Karpas-422 (cell line): ENCODE results near the gene SEMA3D. TPM values are rescaled to one million over a fixed set of nuclear protein-coding genes. Genes with fewer than 3 reads are reported as not detected.

Experiments
- DNase-seq: peaks from one replicate; pipeline ENCODE4 v3.0.0-alpha.2; 2015
- H2AFZ ChIP-seq: fragments of 200-600 bp; sonication (generic); 2 replicates; pipeline ENCODE4 v1.6.1; 2014; ENCODE audit warnings: antibody characterized with exemption, low read length, mixed read lengths
- H3K27ac ChIP-seq: fragments of 200-600 bp; sonication (generic); 2 replicates; pipeline ENCODE4 v1.5.1; 2014; ENCODE audit warnings: mild to moderate bottlenecking, low read length, moderate library complexity
- H3K27me3 ChIP-seq: fragments of 200-600 bp; sonication (generic); 2 replicates; pipeline ENCODE4 v1.6.1; 2014; ENCODE audit warnings: low read length, mixed read lengths
- H3K36me3 ChIP-seq: fragments of 200-600 bp; sonication (generic); 2 replicates; pipeline ENCODE4 v1.6.1; 2014; ENCODE audit warnings: low read length, mixed read lengths; ENCODE audit not compliant: insufficient read depth
- H3K4me1 ChIP-seq: fragments of 200-600 bp; sonication (generic); 2 replicates; pipeline ENCODE4 v1.6.1; 2014; ENCODE audit warnings: mild to moderate bottlenecking, low read length, mixed read lengths
- H3K4me2 ChIP-seq: fragments of 200-600 bp; sonication (generic); 2 replicates; pipeline ENCODE4 v1.6.1; 2014; ENCODE audit warnings: low read length, low read depth, mild to moderate bottlenecking; ENCODE audit not compliant: poor library complexity, severe bottlenecking
- H3K4me3 ChIP-seq: fragments of 200-600 bp; sonication (generic); 2 replicates; pipeline ENCODE4 v1.5.1; 2014; ENCODE audit warnings: mild to moderate bottlenecking, antibody characterized with exemption, low read length, mixed read lengths
- H3K79me2 ChIP-seq: fragments of 200-600 bp; sonication (generic); 2 replicates; pipeline ENCODE4 v1.6.1; 2014; ENCODE audit warnings: mild to moderate bottlenecking, low read length, mixed read lengths
- H3K9ac ChIP-seq: fragments of 200-600 bp; sonication (generic); 2 replicates; pipeline ENCODE4 v1.6.0; 2014; ENCODE audit warnings: low read length
- H3K9me2 ChIP-seq: fragments of 200-600 bp; sonication (generic), shearing (Covaris generic); replicated peaks from 2 replicates; pipeline ENCODE4 v1.6.0; 2014; ENCODE audit warnings: mild to moderate bottlenecking, low read length, moderate library complexity; ENCODE audit not compliant: insufficient read depth
- H3K9me3 ChIP-seq: fragments of 300-700, 200-600 bp; sonication (generic); 2 replicates; pipeline ENCODE4 v1.6.1; 2014; ENCODE audit warnings: low read length, mixed read lengths
- H4K20me1 ChIP-seq: fragments of 200-600 bp; sonication (generic); 2 replicates; pipeline ENCODE4 v1.6.1; 2014; ENCODE audit warnings: mild to moderate bottlenecking, antibody characterized with exemption, low read length, low read depth; ENCODE audit not compliant: insufficient read depth
- total RNA-seq: library from RNA; depleted of rRNA; stranded (reverse); fragments of >200 nt; shearing (Covaris generic); gene quantifications from 2 replicates; pipeline ENCODE4 v1.2.3, GENCODE V29; 2014; ENCODE audit warnings: low replicate concordance

Gene SEMA3D
- total RNA-seq, 1 experiment from 2014 or later, result not detected

DNA sequence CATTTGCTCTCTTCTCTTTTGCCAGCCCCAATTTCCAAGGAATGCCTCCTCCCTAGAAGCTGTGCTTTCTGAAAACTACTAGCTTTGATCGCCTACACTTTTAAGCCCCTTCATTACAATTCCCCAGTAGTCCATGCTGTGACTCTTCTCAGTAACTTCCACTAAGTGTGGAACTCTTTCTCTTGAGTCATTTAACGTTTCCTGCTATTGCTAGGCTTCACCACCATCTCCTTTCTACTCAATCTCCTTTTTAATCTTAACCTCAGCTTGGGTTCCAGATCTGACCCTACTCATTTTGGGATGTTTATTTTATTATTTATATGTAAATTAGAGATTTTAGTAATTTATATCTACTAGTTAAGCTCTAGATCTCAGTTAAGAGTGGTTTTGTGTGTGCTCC is 14.4 kb upstream of the SEMA3D start:
- Histone ChIP-seq H2AFZ (no peak overlapping the region), H3K9me2 (no peaks in the 10 kb centered on the region), H3K4me3 (no peak overlapping the region), H3K79me2 (no peaks in the 10 kb centered on the region), H3K4me2 (no peak overlapping the region), H3K4me1 (no peaks in the 10 kb centered on the region), H4K20me1 (no peaks in the 10 kb centered on the region), H3K27me3 (no peaks in the 10 kb centered on the region), H3K9me3 (peaks cover 17% of the 10 kb centered on the region; the same call in 1 of the 2 replicates), H3K27ac (no peak overlapping the region), H3K36me3 (no peaks in the 10 kb centered on the region), H3K9ac (no peak overlapping the region)
- DNase-seq, result no peak

DNA sequence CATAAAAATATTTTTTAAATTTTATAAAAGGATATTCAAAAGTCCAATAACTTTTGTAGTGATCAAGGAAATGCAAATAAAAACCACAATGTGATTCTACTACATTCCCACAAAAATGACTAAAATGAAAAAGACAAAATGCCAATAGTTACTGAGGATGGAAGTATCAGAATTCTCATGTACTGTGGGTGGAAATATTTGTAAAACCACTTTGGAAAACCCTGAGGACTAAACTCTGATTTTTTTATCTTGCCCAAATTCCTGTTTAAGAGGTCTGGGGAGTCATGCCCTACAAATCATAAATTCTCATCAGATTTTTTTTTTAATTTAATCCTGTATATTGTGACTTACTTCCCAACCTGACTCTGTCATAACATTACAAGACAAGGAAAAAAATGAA is 9.8 kb upstream of the SEMA3D start:
- H3K36me3 ChIP-seq, result no peaks in the 10 kb centered on the region
- H3K4me1 ChIP-seq, result no peaks in the 10 kb centered on the region
- no peak for DNase-seq
- H3K27me3 ChIP-seq, result no peaks in the 10 kb centered on the region
- H3K27ac ChIP-seq, result no peak overlapping the region
- no peaks in the 10 kb centered on the region for H3K9me2 ChIP-seq
- H4K20me1 ChIP-seq, result no peaks in the 10 kb centered on the region
- peaks cover 15% of the 10 kb centered on the region; the same call in 1 of the 2 replicates for H3K9me3 ChIP-seq
- no peak overlapping the region for H2AFZ ChIP-seq
- H3K4me3 ChIP-seq, result no peak overlapping the region
- H3K9ac ChIP-seq, result no peak overlapping the region
- H3K4me2 ChIP-seq, result no peak overlapping the region
- H3K79me2 ChIP-seq, result no peaks in the 10 kb centered on the region

DNA sequence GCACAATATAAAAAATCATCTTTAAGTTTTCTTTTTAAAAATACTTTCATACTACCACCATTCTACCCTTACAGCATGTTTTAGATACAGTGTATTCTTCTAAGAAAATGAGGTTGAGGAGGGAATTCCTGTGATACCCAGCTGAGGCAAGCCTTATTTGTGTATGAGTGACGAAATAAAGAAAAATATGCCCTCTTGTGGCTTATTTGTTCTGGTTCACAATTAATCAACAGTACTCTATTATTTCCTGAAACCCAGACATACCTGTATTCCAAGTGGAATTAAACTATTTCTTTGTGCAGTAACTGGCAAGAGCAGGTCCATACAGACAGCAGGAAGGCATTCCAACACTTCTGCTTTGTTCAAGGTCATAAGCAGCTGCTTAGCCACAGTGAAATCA is 4.5 kb upstream of the SEMA3D start:
- H3K36me3 ChIP-seq, result no peaks in the 10 kb centered on the region
- H3K4me3 ChIP-seq, result no peak overlapping the region
- no peaks in the 10 kb centered on the region for H3K4me1 ChIP-seq
- no peak overlapping the region for H2AFZ ChIP-seq
- no peaks in the 10 kb centered on the region for H3K79me2 ChIP-seq
- H3K27ac ChIP-seq, result no peak overlapping the region
- H3K9me3 ChIP-seq, result peaks cover 9% of the 10 kb centered on the region
- H3K4me2 ChIP-seq, result no peak overlapping the region
- no peak for DNase-seq
- H3K9me2 ChIP-seq, result no peaks in the 10 kb centered on the region
- no peaks in the 10 kb centered on the region for H3K27me3 ChIP-seq
- H3K9ac ChIP-seq, result no peak overlapping the region
- H4K20me1 ChIP-seq, result no peaks in the 10 kb centered on the region

DNA sequence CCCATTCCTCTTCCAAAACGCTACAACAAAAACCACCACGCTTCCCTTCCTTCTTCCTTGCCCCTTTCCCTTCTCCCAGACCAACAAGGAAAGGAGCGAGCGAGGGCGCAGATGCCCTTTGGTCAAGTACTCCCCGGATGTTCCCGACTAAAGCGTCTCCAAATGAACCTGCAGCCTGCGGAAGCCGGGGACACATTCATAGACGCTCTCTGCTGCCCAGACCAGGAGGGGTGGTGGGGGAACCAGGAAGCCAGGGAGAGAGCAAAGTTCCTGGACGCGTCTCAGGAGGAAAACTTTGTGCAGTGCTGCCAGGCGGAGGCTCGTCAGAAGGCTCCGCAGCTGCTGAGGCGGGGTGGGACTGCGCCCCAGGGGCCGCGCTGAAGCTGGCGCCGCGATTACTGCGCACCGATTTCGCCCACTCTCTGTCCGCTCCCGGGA is 754 bp downstream of the SEMA3D start:
- Histone ChIP-seq H3K4me2 (no peak overlapping the region), H3K27ac (no peak overlapping the region), H3K9me3 (peaks cover 5% of the 10 kb centered on the region; the same call in 1 of the 2 replicates), H3K36me3 (no peaks in the 10 kb centered on the region), H3K27me3 (no peaks in the 10 kb centered on the region), H3K9me2 (no peaks in the 10 kb centered on the region), H2AFZ (no peak overlapping the region), H4K20me1 (no peaks in the 10 kb centered on the region), H3K79me2 (no peaks in the 10 kb centered on the region), H3K4me3 (no peak overlapping the region), H3K4me1 (no peaks in the 10 kb centered on the region), H3K9ac (no peak overlapping the region)
- no peak for DNase-seq

DNA sequence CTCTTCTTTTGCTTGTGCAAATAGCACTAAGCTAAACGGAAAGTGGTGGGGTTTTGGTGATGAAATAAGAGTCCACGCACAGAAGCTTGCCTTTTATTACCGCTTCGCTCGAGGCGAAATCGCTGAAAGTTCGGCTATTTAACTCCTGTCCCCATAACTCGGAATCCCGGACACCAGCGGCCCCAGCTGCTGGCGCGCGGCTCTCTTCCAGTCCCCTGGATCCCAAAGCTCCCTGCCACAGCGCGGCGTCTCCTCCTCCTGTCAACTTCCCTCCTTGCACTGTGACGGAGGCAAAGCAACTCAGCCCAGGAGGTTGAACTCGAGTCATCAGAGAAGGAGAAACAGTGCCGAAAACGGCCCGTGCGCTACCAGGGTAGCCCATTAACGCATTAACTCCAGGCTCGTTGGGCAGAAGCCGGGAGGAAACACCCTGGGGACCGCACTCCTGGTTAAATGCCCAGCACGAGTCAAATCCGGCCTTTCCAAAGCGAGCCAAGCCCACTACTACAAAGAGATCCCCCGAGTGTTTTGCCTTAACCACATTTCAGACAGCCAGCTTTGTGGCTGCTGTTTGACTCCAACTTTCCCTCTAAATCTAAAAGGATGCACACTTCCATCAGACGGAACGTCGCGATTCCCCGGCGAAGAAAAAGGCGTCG is 1.3 kb downstream of the SEMA3D start:
- Histone ChIP-seq H4K20me1 (no peaks in the 10 kb centered on the region), H3K9me2 (no peaks in the 10 kb centered on the region), H3K9me3 (peaks cover 9% of the 10 kb centered on the region; the same call in 1 of the 2 replicates), H3K9ac (no peak overlapping the region), H3K27me3 (no peaks in the 10 kb centered on the region), H3K27ac (no peak overlapping the region), H3K4me3 (no peak overlapping the region), H3K4me1 (no peaks in the 10 kb centered on the region), H3K36me3 (no peaks in the 10 kb centered on the region), H2AFZ (no peak overlapping the region), H3K4me2 (no peak overlapping the region), H3K79me2 (no peaks in the 10 kb centered on the region)
- no peak for DNase-seq

DNA sequence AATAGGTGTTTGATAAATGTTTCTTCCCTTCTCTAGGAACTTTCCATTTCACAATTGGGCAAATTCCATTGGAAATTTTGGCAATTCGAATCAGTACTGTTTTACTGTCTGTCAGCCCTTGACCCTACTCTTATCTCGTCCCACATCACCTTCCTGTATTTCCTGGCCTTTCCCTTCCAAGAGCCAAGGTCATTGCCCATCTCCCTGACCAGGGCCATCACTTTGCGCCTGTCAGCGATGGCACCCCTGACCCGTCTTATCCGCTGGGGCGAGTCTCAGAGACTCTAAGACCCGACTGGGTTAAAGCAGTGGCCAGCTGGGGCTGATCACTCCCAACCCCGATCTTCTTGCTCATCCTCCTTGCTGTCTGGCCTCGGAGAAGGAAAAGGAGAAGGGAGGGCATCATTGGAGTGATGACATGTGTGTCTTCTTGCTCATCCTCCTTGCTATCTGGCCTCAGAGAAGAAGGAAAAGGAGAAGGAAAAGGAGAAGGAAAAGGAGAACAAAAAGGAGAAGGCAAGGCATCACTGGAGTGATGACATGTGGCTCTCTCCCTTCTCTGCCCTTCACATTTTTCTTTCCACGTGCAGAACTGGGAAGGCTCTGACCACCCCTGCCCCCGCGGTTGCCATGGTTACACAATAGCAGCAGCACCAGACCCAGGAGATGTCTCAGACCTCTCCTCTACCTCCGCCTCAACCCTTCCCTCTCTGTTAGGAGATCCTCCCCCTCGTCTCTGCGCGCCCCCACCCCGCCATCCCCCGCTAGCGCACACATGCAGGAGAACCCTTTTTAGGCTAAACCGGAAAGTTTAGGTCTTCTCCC is 2.0 kb downstream of the SEMA3D start:
- Histone ChIP-seq H3K9me3 (peaks cover 9% of the 10 kb centered on the region; the same call in 1 of the 2 replicates), H4K20me1 (no peaks in the 10 kb centered on the region), H3K27ac (no peak overlapping the region), H3K36me3 (no peaks in the 10 kb centered on the region), H3K4me2 (no peak overlapping the region), H3K9me2 (no peaks in the 10 kb centered on the region), H3K27me3 (no peaks in the 10 kb centered on the region), H3K4me3 (no peak overlapping the region), H3K9ac (no peak overlapping the region), H2AFZ (no peak overlapping the region), H3K79me2 (no peaks in the 10 kb centered on the region), H3K4me1 (no peaks in the 10 kb centered on the region)
- DNase-seq, result no peak

DNA sequence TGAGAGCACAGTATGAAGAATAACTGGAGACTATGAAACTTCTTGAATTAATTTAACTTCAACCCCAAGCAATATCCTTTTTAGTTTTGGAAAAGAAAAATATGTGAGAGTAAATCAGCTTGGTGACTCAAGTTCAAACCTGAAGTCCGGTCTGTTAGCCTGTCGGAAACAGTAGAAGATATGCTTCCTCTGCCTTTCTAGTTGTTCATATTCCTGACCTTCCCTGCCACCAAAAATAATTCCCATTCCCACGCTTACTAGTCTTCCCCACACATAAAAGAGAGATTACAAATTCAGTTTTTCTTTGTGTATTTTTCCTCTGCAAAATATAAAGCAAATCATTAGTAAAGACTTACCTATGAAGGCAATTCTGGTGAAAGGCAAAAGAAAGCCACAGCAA is 3.6 kb downstream of the SEMA3D start:
- Histone ChIP-seq H3K4me2 (no peak overlapping the region), H3K4me3 (no peak overlapping the region), H4K20me1 (no peaks in the 10 kb centered on the region), H3K9me3 (peaks cover 9% of the 10 kb centered on the region; the same call in 1 of the 2 replicates), H3K27me3 (no peaks in the 10 kb centered on the region), H3K4me1 (no peaks in the 10 kb centered on the region), H2AFZ (no peak overlapping the region), H3K79me2 (no peaks in the 10 kb centered on the region), H3K9me2 (no peaks in the 10 kb centered on the region), H3K27ac (no peak overlapping the region), H3K36me3 (no peaks in the 10 kb centered on the region), H3K9ac (no peak overlapping the region)
- DNase-seq, result no peak

DNA sequence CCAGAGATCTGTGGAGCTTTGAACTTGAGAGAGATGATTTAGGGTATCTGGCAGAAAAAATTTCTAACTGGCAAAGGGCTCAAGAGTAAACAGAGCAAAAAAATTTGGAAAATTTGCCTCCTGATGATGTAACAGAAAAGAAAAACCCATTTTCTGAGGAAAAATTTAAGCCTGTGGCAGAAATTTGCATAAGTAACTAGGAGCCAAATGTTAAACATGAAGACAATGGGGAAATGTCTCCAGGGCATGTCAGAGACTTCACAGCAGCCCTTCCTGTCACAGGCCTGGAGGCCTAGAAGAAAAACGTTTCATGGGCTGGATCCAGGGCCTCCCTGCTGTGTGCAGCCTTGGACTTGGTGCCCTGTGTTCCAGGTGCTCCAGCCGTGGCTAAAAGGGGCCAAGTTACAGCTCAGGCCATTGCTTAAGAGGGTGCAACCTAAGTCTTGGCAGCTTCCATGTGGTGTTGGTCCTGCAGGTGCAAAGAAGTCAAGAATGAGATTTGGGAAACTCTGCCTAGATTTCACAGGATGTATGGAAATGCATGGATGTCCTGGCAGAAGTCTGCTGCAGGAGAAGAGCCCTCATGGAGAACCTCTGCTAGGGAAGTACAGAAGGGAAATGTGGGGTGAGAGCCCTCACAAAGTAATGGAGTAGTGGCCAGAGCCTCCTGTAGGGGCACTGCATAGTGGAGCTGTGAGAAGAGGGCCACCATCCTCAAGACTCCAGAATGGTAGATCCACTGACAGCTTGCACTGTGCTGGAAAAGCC is 8.1 kb downstream of the SEMA3D start:
- no peak overlapping the region for H3K4me3 ChIP-seq
- no peak for DNase-seq
- H3K9me3 ChIP-seq, result peaks cover 4% of the 10 kb centered on the region; the same call in 1 of the 2 replicates
- H3K27ac ChIP-seq, result no peak overlapping the region
- H3K9me2 ChIP-seq, result no peaks in the 10 kb centered on the region
- H2AFZ ChIP-seq, result no peak overlapping the region
- no peaks in the 10 kb centered on the region for H3K4me1 ChIP-seq
- H3K79me2 ChIP-seq, result no peaks in the 10 kb centered on the region
- H4K20me1 ChIP-seq, result no peaks in the 10 kb centered on the region
- H3K36me3 ChIP-seq, result no peaks in the 10 kb centered on the region
- H3K27me3 ChIP-seq, result no peaks in the 10 kb centered on the region
- H3K4me2 ChIP-seq, result no peak overlapping the region
- no peak overlapping the region for H3K9ac ChIP-seq
